Measurements from ENCODE around the gene KLHL22.
A peak's percentile ranks its signal among the peaks of the same experiment; 100 is the strongest.
"Not testable (repeated sequence)": the region's sequence is repeated elsewhere in the genome, so short reads cannot be mapped to it uniquely, and the experiment has no call there.

The KLHL22 gene

GRCh38 chr22:20507253-20508066, 11.9 kb upstream of the KLHL22 start, which contains the start of gene MED15:
TSS of gene MED15 (plus strand) at chr22:20507610. CDS start at chr22:20507679, 69 bp downstream.
- H3K4me1 ChIP-seq (ENCODE audit: insufficient read depth, low read length, poor library complexity, severe bottlenecking) = peaks cover 32% of the 10 kb centered on the region
- peak within 1 kb of the TSS; percentile 92 for H2AFZ ChIP-seq (ENCODE audit: low read length)
- no peak for TF ChIP-seq CTCF (conservative IDR thresholded peaks at IDR 0.05; ENCODE audit: low read length)
- TF ChIP-seq EZH2phosphoT487 (IDR thresholded peaks at IDR 0.05; ENCODE audit: borderline replicate concordance) = no peak
- H3K9me2 ChIP-seq (replicated peaks; ENCODE audit: low read depth, low read length) = no peaks in the 10 kb centered on the region
- peak within 1 kb of the TSS; percentile 97 for H3K4me3 ChIP-seq (ENCODE audit: low read length, poor library complexity, severe bottlenecking)
- H3K4me2 ChIP-seq (ENCODE audit: low read depth, low read length, poor library complexity, severe bottlenecking) = peak within 1 kb of the TSS; percentile 92
- peaks cover 51% of the 10 kb centered on the region for H3K79me2 ChIP-seq (ENCODE audit: insufficient read depth, low read length)
- no peaks in the 10 kb centered on the region for H3K9me3 ChIP-seq (ENCODE audit: insufficient read depth, low read depth, low read length)
- peak within 1 kb of the TSS; percentile 96 for H3K9ac ChIP-seq (ENCODE audit: low read depth, low read length, poor library complexity, severe bottlenecking)
- H4K20me1 ChIP-seq (ENCODE audit: insufficient read depth, low read length, poor library complexity, severe bottlenecking) = peaks cover 41% of the 10 kb centered on the region
- no peaks in the 10 kb centered on the region for H3K27me3 ChIP-seq (ENCODE audit: insufficient read depth, low read length, poor library complexity, severe bottlenecking)
- H3K36me3 ChIP-seq (ENCODE audit: insufficient read depth, low read length) = no peaks in the 10 kb centered on the region
- H3F3A ChIP-seq (ENCODE audit: low read depth) = no peaks in the 10 kb centered on the region

GRCh38 chr22:20506543-20507252, 11.1 kb upstream of the KLHL22 start:
- Histone ChIP-seq H3K36me3 (ENCODE audit: insufficient read depth, low read length) (no peaks in the 10 kb centered on the region), H3K79me2 (ENCODE audit: insufficient read depth, low read length) (peaks cover 43% of the 10 kb centered on the region), H2AFZ (ENCODE audit: low read length) (peak overlapping the region; percentile 92), H3F3A (ENCODE audit: low read depth) (no peaks in the 10 kb centered on the region), H3K9ac (ENCODE audit: low read depth, low read length, poor library complexity, severe bottlenecking) (peak overlapping the region; percentile 96), H3K4me1 (ENCODE audit: insufficient read depth, low read length, poor library complexity, severe bottlenecking) (peaks cover 26% of the 10 kb centered on the region), H3K9me2 (replicated peaks; ENCODE audit: low read depth, low read length) (no peaks in the 10 kb centered on the region), H3K27me3 (ENCODE audit: insufficient read depth, low read length, poor library complexity, severe bottlenecking) (no peaks in the 10 kb centered on the region), H3K9me3 (ENCODE audit: insufficient read depth, low read depth, low read length) (no peaks in the 10 kb centered on the region), H4K20me1 (ENCODE audit: insufficient read depth, low read length, poor library complexity, severe bottlenecking) (peaks cover 36% of the 10 kb centered on the region), H3K4me3 (ENCODE audit: low read length, poor library complexity, severe bottlenecking) (peak overlapping the region; percentile 97), H3K4me2 (ENCODE audit: low read depth, low read length, poor library complexity, severe bottlenecking) (peak overlapping the region; percentile 92)
- no peak for TF ChIP-seq EZH2phosphoT487 (IDR thresholded peaks at IDR 0.05; ENCODE audit: borderline replicate concordance)
- TF ChIP-seq CTCF (conservative IDR thresholded peaks at IDR 0.05; ENCODE audit: low read length) = no peak

- not testable (repeated sequence) for H3K36me3 ChIP-seq (ENCODE audit: insufficient read depth, low read length); H3F3A ChIP-seq (ENCODE audit: low read depth); H3K4me3 ChIP-seq (ENCODE audit: low read length, poor library complexity, severe bottlenecking); H3K9me3 ChIP-seq (ENCODE audit: insufficient read depth, low read depth, low read length); H3K9ac ChIP-seq (ENCODE audit: low read depth, low read length, poor library complexity, severe bottlenecking); H3K4me2 ChIP-seq (ENCODE audit: low read depth, low read length, poor library complexity, severe bottlenecking); H2AFZ ChIP-seq (ENCODE audit: low read length); H3K4me1 ChIP-seq (ENCODE audit: insufficient read depth, low read length, poor library complexity, severe bottlenecking); H3K9me2 ChIP-seq (replicated peaks; ENCODE audit: low read depth, low read length); H3K27me3 ChIP-seq (ENCODE audit: insufficient read depth, low read length, poor library complexity, severe bottlenecking)
- Histone ChIP-seq H3K79me2 (ENCODE audit: insufficient read depth, low read length) (peaks cover 21% of the 10 kb centered on the region), H4K20me1 (ENCODE audit: insufficient read depth, low read length, poor library complexity, severe bottlenecking) (peaks cover 14% of the 10 kb centered on the region)
Observed at GRCh38 chr22:20504293-20504922, 8.8 kb upstream of the KLHL22 start.

Data from Loucy (cell line).